ENCODE data around the gene RCAN3.

- TF ChIP-seq CTCF (IDR thresholded peaks at IDR 0.05) (no peak), POLR2A (IDR thresholded peaks at IDR 0.05) (no peak)
Observed at GRCh38 chr1:24584171-24584647, 81.6 kb downstream of the RCAN3 start.

Data from sigmoid colon (tissue), 3 donors.